ENCODE measurements around the gene BCAT1. TPM values are rescaled to one million over a fixed set of nuclear protein-coding genes. Genes with fewer than 3 reads are reported as not detected.

BCAT1 gene
- total RNA-seq, 3 donors from 2014 or later (not counting 1 experiment from before 2014, with no cell fraction given), result 0.61 to 4.4 (median 1.3) TPM

- no peak for TF ChIP-seq CTCF (IDR thresholded peaks at IDR 0.05)
- DNase-seq, result no peak
- Mint-ChIP-seq H3K27ac (no peak overlapping the region), H3K4me3 (no peak overlapping the region), H3K9me3 (no peaks in the 10 kb centered on the region), H3K27me3 (ENCODE audit: low read depth in 2 of 2) (no peaks in the 10 kb centered on the region), H3K4me1 (no peaks in the 10 kb centered on the region), H3K36me3 (no peaks in the 10 kb centered on the region)
- H3K27ac ChIP-seq (ENCODE audit: low read length), result no peak overlapping the region
- no peaks in the 10 kb centered on the region for H3K9me3 ChIP-seq (ENCODE audit: control insufficient read depth, insufficient read depth, low read length)
- H3K36me3 ChIP-seq (ENCODE audit: control insufficient read depth, insufficient read depth, low read length), result no peaks in the 10 kb centered on the region
- H3K4me1 ChIP-seq (ENCODE audit: control insufficient read depth, insufficient read depth, low read length), result no peaks in the 10 kb centered on the region
- H3K4me3 ChIP-seq (ENCODE audit: low read length), result no peak overlapping the region
- no peaks in the 10 kb centered on the region for H3K27me3 ChIP-seq (ENCODE audit: control insufficient read depth, insufficient read depth, low read length)
- ATAC-seq, result no peak
- intact Hi-C loops (cut with micrococcal nuclease), result no loop called here
These were observed 26.5 kb upstream of the BCAT1 start for GRCh38 chr12:24975425-24975824.

DNA sequence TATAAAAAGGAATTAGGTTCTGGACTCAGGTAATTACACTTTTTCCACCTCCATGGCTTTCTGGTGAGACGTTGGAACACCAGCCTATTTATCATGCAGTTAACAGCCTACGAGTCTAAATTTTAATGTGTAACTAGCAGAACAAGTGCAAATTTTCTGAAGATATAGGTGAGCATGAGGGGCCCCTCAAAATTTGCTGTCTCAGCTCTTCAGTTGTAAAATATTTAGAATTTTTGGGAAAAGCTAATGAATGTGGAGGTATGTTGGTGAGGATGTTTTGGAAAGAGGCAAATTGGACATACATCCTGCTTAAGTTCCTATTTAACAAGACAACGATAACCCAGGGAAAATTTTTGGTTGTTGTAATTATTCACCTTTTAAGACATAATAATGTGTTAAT, 25.3 kb upstream of the BCAT1 start:
- H3K4me1 Mint-ChIP-seq, result no peaks in the 10 kb centered on the region
- WGBS (ENCODE audit: insufficient coverage), result 80% methylated on average over 2 of the region's 3 CpGs
- intact Hi-C loops (cut with micrococcal nuclease), result no loop called here
- H3K36me3 ChIP-seq (ENCODE audit: control insufficient read depth, insufficient read depth, low read length), result no peaks in the 10 kb centered on the region
- ATAC-seq (no peak), DNase-seq (no peak)
- H3K27ac ChIP-seq (ENCODE audit: low read length), result no peak overlapping the region
- no peaks in the 10 kb centered on the region for H3K9me3 ChIP-seq (ENCODE audit: control insufficient read depth, insufficient read depth, low read length)
- no peak overlapping the region for H3K4me3 Mint-ChIP-seq
- no peaks in the 10 kb centered on the region for H3K9me3 Mint-ChIP-seq
- no peaks in the 10 kb centered on the region for H3K27me3 ChIP-seq (ENCODE audit: control insufficient read depth, insufficient read depth, low read length)
- H3K4me3 ChIP-seq (ENCODE audit: low read length), result no peak overlapping the region
- H3K27ac Mint-ChIP-seq, result no peak overlapping the region
- H3K27me3 Mint-ChIP-seq (ENCODE audit: low read depth in 2 of 2), result no peaks in the 10 kb centered on the region
- no peaks in the 10 kb centered on the region for H3K36me3 Mint-ChIP-seq
- H3K4me1 ChIP-seq (ENCODE audit: control insufficient read depth, insufficient read depth, low read length), result no peaks in the 10 kb centered on the region
- no peak for TF ChIP-seq CTCF (IDR thresholded peaks at IDR 0.05)

- no peak for TF ChIP-seq CTCF (IDR thresholded peaks at IDR 0.05)
- Mint-ChIP-seq H3K36me3 (no peaks in the 10 kb centered on the region), H3K4me3 (no peak overlapping the region), H3K27ac (no peak overlapping the region), H3K4me1 (no peaks in the 10 kb centered on the region), H3K9me3 (no peaks in the 10 kb centered on the region), H3K27me3 (ENCODE audit: low read depth in 2 of 2) (no peaks in the 10 kb centered on the region)
- DNase-seq (no peak), ATAC-seq (no peak)
- no peaks in the 10 kb centered on the region for H3K9me3 ChIP-seq (ENCODE audit: control insufficient read depth, insufficient read depth, low read length)
- WGBS (ENCODE audit: insufficient coverage), result 100% methylated on average over 1 of the region's 1 CpG
- H3K27ac ChIP-seq (ENCODE audit: low read length), result no peak overlapping the region
- no peaks in the 10 kb centered on the region for H3K27me3 ChIP-seq (ENCODE audit: control insufficient read depth, insufficient read depth, low read length)
- H3K4me3 ChIP-seq (ENCODE audit: low read length), result no peak overlapping the region
- intact Hi-C loops (cut with micrococcal nuclease), result no loop called here
- H3K4me1 ChIP-seq (ENCODE audit: control insufficient read depth, insufficient read depth, low read length), result no peaks in the 10 kb centered on the region
- H3K36me3 ChIP-seq (ENCODE audit: control insufficient read depth, insufficient read depth, low read length), result no peaks in the 10 kb centered on the region
These were observed 23.2 kb upstream of the BCAT1 start for GRCh38 chr12:24972078-24972477.

GRCh38 chr12:24970177-24970576, 21.3 kb upstream of the BCAT1 start:
- 74% methylated on average over 4 of the region's 6 CpGs for WGBS (ENCODE audit: insufficient coverage)
- Mint-ChIP-seq H3K9me3 (no peaks in the 10 kb centered on the region), H3K27ac (no peak overlapping the region), H3K4me3 (no peak overlapping the region), H3K36me3 (no peaks in the 10 kb centered on the region), H3K27me3 (ENCODE audit: low read depth in 2 of 2) (no peaks in the 10 kb centered on the region), H3K4me1 (no peaks in the 10 kb centered on the region)
- intact Hi-C loops (cut with micrococcal nuclease), result no loop called here
- DNase-seq (no peak), ATAC-seq (no peak)
- Histone ChIP-seq H3K27ac (ENCODE audit: low read length) (no peak overlapping the region), H3K36me3 (ENCODE audit: control insufficient read depth, insufficient read depth, low read length) (no peaks in the 10 kb centered on the region), H3K4me3 (ENCODE audit: low read length) (no peak overlapping the region), H3K27me3 (ENCODE audit: control insufficient read depth, insufficient read depth, low read length) (no peaks in the 10 kb centered on the region), H3K9me3 (ENCODE audit: control insufficient read depth, insufficient read depth, low read length) (no peaks in the 10 kb centered on the region), H3K4me1 (ENCODE audit: control insufficient read depth, insufficient read depth, low read length) (no peaks in the 10 kb centered on the region)
- TF ChIP-seq CTCF (IDR thresholded peaks at IDR 0.05), result no peak

All from natural killer cell (primary cell).